HUES48 (cell line): ENCODE results near the gene PFKFB2.

Source experiments
- H3K27ac ChIP-seq: one replicate; pipeline ENCODE4 v1.7.0; 2013; ENCODE audit warnings: low read depth, low read length, inconsistent platforms
- H3K27me3 ChIP-seq: 2 replicates; pipeline ENCODE4 v1.6.1; 2013; ENCODE audit warnings: mild to moderate bottlenecking, low read length; ENCODE audit not compliant: control insufficient read depth, insufficient read depth
- H3K36me3 ChIP-seq: 2 replicates; pipeline ENCODE4 v1.6.1; 2013; ENCODE audit warnings: low read length; ENCODE audit not compliant: control insufficient read depth, insufficient read depth
- H3K4me1 ChIP-seq: 2 replicates; pipeline ENCODE4 v1.6.1; 2013; ENCODE audit warnings: mild to moderate bottlenecking, low read length; ENCODE audit not compliant: control insufficient read depth, insufficient read depth
- H3K4me3 ChIP-seq: 2 replicates; pipeline ENCODE4 v1.5.1; 2013; ENCODE audit warnings: mild to moderate bottlenecking, low read depth, low read length
- H3K9ac ChIP-seq: 2 replicates; pipeline ENCODE4 v1.6.1; 2013; ENCODE audit warnings: mild to moderate bottlenecking, low read depth, low read length, moderate library complexity
- H3K9me3 ChIP-seq: 2 replicates; pipeline ENCODE4 v1.6.1; 2013; ENCODE audit warnings: low read length; ENCODE audit not compliant: control insufficient read depth, insufficient read depth

Gene PFKFB2

DNA sequence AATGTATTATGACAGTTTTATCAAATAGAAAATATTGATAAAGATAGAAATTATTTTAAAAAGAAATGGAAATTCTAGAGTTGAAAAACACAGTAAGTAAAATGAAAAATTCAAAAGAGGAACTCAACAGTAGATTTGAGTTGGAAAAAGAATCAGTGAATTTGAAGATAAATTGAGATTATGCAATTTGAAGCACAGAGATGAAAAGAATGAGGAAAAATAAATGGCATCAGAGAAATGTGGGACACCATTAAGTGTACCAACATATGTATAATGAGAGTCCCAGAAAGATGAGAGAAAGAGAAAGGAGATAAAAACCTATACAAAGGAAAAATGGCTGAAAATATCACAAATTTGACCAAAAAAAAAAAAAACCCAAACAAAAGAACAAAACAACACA, 76.0 kb downstream of the PFKFB2 start:
- no peaks in the 10 kb centered on the region for H3K36me3 ChIP-seq
- no peaks in the 10 kb centered on the region; the same call in 1 of the 2 replicates for H3K9me3 ChIP-seq
- H3K4me1 ChIP-seq, result 0 out of 2 replicates have a peak, but pooled peaks cover 4% of the 10 kb centered on the region
- H3K9ac ChIP-seq, result no peak overlapping the region
- H3K27me3 ChIP-seq, result no peaks in the 10 kb centered on the region
- H3K4me3 ChIP-seq, result no peak overlapping the region
- no peak overlapping the region for H3K27ac ChIP-seq
